Activated CD4-positive, alpha-beta T cell treated with anti-CD3 and anti-CD28 coated beads, Interleukin-2, Interleukin-6, amounts not matched to agents 100 ng/mL and 50 ng/mL, durations not matched to agents 16 hours and 8 hours (primary cell): Measurements from ENCODE around the gene IQCK.
"Not testable (repeated sequence)": the region's sequence is repeated elsewhere in the genome, so short reads cannot be mapped to it uniquely, and the experiment has no call there.

Experiments used
- DNase-seq: peaks from one replicate; pipeline ENCODE4 v3.0.0-alpha.2; 2020

IQCK gene

DNA sequence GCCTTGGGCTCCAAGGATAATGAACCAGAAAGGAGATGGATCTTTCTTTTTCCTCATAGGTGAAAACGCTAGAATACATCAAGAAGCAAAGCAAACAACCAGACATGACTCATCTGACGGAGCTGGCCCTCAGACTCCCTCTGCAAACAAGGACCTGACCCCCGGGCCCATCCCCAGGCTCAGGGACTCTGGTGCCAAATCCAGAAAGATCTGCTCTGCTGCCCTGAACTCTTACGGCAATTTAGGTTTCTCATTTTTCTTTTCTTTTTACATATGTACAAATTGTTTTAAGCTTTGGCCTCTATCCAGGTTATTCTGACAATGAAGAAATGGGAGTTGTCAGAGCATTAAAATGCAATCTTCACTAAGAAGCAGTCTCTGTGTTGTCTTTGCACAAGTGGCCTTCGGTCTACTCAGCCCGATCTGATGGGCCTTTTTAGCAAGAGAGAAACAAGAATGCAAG lies 17.7 kb upstream of the IQCK start:
- DNase-seq: no peak

DNA sequence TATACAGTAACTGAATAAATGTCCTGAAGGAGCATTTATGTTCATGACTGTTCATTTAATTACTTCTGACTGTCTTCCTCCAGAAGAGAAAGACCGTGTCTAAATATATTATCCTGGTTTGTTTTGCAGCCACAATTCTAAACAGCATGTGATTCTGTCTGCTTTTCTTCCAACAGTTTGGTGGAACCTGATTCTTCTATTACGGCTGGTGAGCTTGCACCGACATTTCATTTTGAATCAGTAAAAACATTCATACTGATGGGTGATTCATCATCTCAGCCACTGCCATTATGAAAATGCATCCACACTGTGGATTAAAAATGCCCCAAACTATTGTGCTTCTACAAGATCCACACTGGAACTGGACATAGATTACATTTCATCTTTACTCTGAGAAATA lies 17.0 kb upstream of the IQCK start:
- DNase-seq: no peak

DNA sequence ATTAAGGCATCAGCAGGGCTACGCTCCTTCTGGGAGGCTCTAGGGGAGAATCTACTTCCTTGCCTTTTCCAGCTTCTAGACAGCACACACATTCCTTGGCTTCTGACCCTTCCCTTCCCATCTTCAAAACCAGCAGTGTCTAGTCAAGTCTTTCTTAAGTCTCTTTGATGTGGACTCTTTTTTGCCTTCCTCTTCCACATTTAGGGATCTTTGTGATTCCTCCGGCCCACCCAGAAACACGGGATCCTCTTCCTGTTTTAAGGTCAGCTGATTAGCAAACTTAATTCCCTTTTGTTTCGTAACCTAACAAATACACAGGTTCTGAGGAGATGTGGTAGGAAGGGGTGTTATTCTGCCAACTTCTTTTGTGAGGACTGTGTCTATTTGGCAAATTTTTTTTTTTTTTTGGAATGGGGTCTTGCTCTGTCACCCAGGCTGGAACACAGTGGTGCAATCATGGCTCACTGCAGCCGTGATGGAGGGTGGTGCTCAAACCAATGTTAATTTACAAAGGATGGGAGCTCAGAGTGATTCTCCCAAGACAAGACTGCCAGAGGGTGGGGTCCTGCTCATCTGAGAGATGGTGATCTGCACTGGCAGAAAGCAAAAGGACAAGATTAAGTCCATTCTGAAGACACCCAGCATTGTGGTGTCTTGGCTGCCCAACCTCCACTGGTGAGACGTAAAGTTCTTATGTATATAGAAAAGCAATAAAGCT lies 14.7 kb upstream of the IQCK start:
- DNase-seq: no peak

- DNase-seq: no peak
Measured at GRCh38 chr16:19704321-19705145, 13.5 kb upstream of the IQCK start.

GRCh38 chr16:19705146-19705501 lies 12.9 kb upstream of the IQCK start:
- no peak for DNase-seq

DNA sequence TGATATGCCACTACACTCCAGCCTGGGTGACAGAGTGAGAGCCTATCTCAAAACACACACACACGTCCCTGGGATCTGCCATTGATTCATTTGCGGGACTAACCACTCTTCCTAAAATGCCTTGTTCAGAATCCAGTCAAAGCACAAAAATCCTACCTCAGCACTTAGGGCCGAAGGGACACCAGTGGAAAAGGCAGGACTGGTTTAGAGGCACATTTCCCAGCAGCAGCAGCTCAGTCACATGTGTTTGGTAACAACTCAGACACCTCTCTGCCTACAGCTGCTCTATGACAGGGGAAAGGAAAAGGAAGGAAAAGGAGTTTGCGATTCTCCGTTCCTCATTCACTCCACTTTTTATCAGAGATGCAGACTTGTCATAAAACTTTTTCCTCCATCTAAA lies 12.2 kb upstream of the IQCK start:
- DNase-seq: no peak

- no peak for DNase-seq
Measured at GRCh38 chr16:19706846-19707245, 11.2 kb upstream of the IQCK start.

DNA sequence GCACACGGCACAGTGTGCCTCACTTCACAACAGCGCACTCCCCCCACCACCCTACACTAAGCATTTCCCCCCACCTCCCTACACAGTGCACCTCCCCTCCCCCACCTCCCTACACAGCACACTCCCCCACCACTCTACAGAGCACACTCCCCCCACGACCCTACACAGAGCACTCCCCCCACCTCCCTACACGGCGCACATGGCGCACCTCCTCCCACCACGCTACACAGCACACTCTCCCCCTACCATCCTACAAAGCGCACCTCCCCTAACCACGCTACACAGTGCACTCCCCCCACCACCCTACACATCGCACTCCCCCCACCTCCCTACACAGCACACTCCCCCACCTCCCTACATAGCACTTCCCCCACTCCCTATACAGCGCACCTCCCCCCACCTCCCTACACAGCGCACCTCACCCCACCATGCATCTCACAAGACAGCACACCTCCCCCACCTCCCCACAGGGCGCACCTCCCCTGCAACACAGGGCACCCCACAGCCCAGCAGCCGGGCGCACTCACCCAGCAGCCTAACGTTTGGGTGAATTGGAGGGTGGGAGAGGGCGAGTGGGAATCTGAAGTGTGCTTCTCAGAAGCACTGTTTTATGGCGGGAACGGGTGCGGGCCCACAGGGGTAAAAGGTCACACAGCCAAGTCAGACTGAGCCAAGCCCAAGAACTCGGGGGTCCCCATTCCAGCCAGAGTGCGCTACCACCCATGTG lies 10.3 kb upstream of the IQCK start:
- no peak for DNase-seq

DNA sequence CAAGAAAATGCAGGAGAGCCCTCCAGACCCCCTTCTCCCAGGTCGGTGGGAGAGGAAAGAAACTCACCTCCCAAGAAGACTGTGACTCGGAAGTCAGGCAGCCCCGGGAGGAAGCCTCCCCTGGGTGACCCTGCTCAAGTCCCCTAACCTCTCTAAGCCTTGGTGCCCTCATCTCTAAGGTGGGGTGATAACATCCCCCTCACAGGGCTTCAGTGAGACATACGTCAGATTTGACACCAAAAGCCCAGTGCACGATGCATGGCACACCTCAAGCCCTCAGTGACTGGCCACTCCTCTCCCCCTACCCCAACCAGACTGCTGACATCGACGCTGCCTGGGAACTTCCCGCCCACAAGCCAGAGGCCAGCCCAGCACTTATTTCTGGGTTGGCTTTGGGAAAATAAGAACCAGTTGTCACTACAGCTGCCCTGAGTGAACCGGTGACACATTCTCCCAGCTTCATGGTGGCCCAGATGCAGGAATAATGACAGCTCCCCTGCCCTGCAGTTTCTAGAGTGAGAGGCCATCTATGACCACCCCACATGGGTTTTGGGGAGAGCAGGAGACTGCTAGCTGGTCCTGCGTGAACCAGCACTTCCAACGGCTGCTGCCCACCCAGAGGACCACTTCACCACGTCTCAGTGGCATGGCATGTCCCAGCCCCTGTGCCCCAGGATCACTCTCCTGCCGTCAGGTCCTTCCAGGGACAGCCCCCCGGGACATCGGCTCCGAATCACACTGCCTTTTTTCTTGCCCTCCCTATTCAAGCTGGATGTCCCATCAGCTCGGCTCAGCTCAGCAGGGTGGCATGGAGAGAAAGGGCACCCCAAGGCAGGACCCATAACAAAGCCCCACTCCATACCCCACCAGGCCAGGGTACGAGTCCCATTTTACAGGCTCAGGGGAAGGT lies 9.5 kb upstream of the IQCK start:
- DNase-seq: no peak

GRCh38 chr16:19709381-19710136 lies 8.5 kb upstream of the IQCK start:
- DNase-seq: no peak

DNA sequence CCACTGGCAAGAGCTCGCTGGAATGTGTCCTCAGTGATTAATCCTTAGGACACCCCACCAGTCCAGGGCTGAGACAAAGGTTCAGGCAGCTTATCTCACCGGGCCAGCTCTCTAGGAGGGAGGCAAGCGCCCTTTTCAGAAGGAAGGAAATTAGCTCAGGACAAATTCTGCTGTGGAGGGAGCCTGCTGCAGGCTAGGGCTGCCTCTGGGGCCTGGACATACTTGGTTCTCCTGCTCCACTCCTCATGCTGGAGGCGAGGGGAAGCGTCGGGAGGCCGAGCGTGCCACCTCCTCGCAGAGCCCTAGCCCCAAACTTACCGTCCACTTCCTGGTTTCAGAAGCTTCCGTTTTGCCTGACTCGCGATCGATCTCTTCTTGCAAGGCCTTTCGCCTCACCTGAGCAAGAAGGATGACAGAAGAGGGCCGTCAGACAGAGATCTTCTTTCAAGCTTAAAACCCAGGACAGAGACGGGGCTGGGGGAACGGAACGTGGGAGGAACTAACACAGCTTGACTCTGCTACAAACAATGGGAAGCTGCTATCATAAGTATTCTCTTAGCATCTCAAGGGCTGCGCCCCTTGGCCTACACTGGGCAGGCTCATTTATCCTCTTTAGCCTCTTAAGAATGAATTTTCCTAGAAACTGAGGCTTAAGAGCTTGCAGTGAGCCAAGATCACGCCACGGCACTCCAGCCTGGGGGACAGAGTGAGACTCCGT lies 7.7 kb upstream of the IQCK start:
- no peak for DNase-seq

DNA sequence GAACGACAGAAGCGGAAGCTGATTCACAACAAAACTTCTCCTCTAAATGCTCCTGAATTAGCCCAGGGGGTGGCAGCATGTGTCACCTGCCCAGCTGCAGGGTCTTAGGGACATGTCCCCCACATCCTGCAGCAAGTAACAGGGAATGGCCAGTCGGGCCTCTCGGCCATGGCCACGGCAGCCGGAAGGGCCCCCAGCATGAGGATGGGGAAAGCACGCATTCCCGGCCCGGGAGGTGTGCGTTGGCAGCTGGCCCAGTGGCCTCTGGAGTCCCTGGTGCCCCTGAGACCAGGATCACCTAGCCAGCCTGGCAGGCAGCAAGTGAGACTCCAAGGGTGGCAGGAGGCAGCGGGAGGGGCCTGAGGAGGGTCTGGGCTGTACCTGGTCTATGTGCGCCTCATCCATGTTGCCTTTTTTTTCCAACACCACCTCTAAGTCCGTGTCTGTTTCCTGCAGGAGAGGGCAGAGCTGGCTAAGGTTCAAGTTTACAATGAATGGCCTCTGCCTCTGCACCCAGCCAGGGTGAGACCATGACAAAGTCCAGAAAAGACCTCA lies 7.0 kb upstream of the IQCK start:
- no peak for DNase-seq

DNA sequence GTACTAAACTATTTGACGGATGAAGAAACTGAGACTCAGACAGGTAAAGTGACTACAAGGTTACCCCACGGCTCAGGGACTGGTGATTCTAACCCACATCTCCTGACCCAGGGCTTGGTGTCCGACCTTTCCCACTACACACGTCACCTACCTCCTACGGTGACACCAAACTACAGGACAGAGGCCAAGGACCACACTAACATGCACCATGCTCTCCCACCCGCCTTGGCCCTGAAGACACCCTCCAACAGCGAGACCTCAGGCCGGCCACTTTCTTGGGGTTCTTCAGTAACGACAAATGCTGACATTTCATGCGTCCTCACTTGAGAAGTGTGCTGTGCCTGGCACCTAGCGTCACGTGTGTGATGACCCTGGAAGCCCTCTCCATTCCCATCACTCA lies 6.4 kb upstream of the IQCK start:
- no peak for DNase-seq

DNA sequence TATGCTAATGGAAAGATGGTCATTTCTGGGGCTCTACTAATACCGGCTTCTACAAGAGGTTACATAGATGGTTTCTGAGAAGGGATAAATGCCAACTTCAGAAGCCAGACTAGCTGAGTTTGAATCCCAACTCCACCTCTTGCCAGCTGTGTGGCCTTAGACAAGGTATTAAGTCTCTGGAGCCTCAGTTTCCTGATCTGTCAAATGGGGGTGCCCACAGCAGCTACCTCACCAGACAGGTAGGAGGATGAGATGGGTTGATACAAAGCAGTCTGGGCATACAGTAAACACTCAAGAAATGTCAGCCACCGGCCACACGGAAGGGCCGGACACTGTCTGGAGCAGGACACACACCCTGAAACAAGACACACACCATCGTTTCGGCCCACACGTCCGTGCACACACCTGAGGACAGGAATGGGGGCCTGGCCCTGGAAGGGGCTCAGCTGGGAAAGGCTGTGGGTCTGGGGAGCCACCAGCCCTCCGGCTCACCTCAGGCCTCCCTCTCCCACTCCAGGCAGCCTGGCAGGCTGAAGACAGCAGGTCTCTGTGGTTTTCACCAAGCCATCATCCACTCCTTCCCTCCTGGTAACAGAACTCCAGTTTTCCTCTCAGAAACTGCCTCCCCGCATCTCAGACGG lies 5.5 kb upstream of the IQCK start:
- no peak for DNase-seq

GRCh38 chr16:19713697-19714096 lies 4.4 kb upstream of the IQCK start:
- no peak for DNase-seq

DNA sequence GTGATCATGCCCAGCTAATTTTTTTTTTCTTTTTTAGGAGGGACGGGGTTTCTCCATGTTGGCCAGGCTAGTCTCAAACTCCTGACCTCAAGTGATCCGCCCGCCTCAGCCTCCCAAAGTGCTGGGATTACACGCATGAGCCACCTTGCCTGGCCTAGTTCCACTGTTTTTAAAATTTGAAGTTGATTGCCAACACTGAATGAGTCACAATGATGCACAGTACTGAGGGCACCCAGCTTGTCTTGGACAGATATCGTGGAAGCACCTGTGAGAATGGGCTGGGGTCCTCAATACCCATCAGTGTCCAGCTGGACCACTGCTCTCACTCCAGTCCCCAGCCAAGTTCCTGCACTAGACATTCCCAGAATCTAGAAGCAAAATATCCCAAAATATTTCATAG lies 2.5 kb upstream of the IQCK start:
- no peak for DNase-seq

GRCh38 chr16:19716183-19716582 lies 1.9 kb upstream of the IQCK start:
- DNase-seq: no peak

DNA sequence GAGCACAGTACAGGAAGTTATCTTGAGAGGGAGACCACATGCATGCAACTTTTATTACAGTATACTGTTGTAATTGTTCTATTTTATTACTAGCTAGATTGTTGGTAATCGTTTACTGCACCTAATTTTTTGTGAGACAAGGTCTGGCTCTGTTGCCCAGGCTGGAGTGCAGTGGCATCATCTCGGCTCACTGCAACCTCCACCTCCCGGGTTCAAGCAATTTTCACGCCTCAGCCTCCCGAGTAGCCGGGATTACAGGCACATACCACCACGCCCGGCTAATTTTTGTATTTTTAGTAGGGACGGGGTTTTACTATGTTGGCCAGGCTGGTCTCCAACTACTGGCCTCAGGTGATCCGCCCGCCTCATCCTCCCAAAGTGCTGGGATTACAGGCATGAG lies 1.3 kb upstream of the IQCK start:
- not testable (repeated sequence) for DNase-seq

- DNase-seq: peak; percentile 5
Measured at GRCh38 chr16:19717314-19717713, 757 bp upstream of the IQCK start.

- DNase-seq: no peak
Measured at GRCh38 chr16:19718624-19718965, 524 bp downstream of the IQCK start.
